HG03175 (cell line): ENCODE data around the gene MT3.

Experiments used
- ATAC-seq: cut with Tn5 transposase; IDR thresholded peaks from one replicate; pipeline ENCODE4 v1.9.1; 2021; ENCODE audit warnings: mild to moderate bottlenecking, moderate library complexity; ENCODE audit not compliant: unreplicated experiment

The MT3 gene

GRCh38 chr16:56628486-56629350 is 39.4 kb downstream of the MT3 start:
- no peak for ATAC-seq

- ATAC-seq, result no peak
Measured at GRCh38 chr16:56629531-56629930, 40.2 kb downstream of the MT3 start.

GRCh38 chr16:56630134-56630533 is 40.8 kb downstream of the MT3 start:
- peak; percentile 68 for ATAC-seq

- no peak for ATAC-seq
Measured at GRCh38 chr16:56631197-56631596, 41.9 kb downstream of the MT3 start.

- ATAC-seq, result no peak
Measured at GRCh38 chr16:56631832-56632155, 42.5 kb downstream of the MT3 start.

GRCh38 chr16:56632156-56632847 is 43.0 kb downstream of the MT3 start, which contains the start of gene MT1M:
Gene MT1M, plus strand, starts transcription at chr16:56632659. Its CDS starts 73 bp downstream, at chr16:56632732.
- ATAC-seq, result no peak

- ATAC-seq, result no peak
Measured at GRCh38 chr16:56632848-56633365, 43.6 kb downstream of the MT3 start.

GRCh38 chr16:56633535-56633934 is 44.2 kb downstream of the MT3 start:
- ATAC-seq, result no peak

- ATAC-seq, result no peak
Measured at GRCh38 chr16:56634715-56635440, 45.5 kb downstream of the MT3 start.

- ATAC-seq, result no peak
Measured at GRCh38 chr16:56635441-56635967, 46.2 kb downstream of the MT3 start.

GRCh38 chr16:56636616-56637413 is 47.5 kb downstream of the MT3 start:
- ATAC-seq, result no peak

- no peak for ATAC-seq
Measured at GRCh38 chr16:56637814-56638750, 48.8 kb downstream of the MT3 start, which contains the start of gene MT1A. Gene MT1A, plus strand, starts transcription at chr16:56638666. Its CDS starts 73 bp downstream, at chr16:56638739.

- no peak for ATAC-seq
Measured at GRCh38 chr16:56639045-56639444, 49.7 kb downstream of the MT3 start.

GRCh38 chr16:56640076-56640475 is 50.7 kb downstream of the MT3 start:
- no peak for ATAC-seq
